A549 (cell line): ENCODE results near the gene MYH11. TPM values are rescaled to one million over a fixed set of nuclear protein-coding genes. Genes with fewer than 3 reads are reported as not detected.

Experiments used
- ATAC-seq, 2 experiments: fragments of 200-7000 bp in 1 of 2; fragments of >200 bp in 1 of 2; cut with Nextera tagmentation in 1 of 2; cut with Tn5 transposase in 1 of 2; 3 replicates each; pipeline versions ENCODE4 v1.8.0 to v1.9.1; 2018 to 2020; ENCODE audit warnings: mild to moderate bottlenecking in 1 of 2, moderate library complexity in 1 of 2
- CTCF ChIA-PET: fragments of 300-600 bp; sonication (Branson Sonifier 250); formaldehyde crosslinking; extraction: SDS; loops from one replicate; lab custom pipeline; 2021; ENCODE audit warnings: antibody characterized with exemption, inconsistent platforms; lab: Yijun Ruan, JAX
- POLR2A ChIA-PET: fragments of 350-600 bp; formaldehyde crosslinking; extraction: SDS; loops from one replicate; lab custom pipeline; 2021; ENCODE audit warnings: antibody characterized with exemption, inconsistent platforms; lab: Yijun Ruan, JAX
- DNase-seq, 2 experiments: peaks; one replicate each; pipeline versions ENCODE4 v3.0.0 to v3.0.0-alpha.2; 2011 to 2016; ENCODE audit warnings: low read depth in 1 of 2, low spot score in 1 of 2
- FAIRE-seq: peaks from 2 replicates; lab custom pipeline; 2011; peaks lifted over from hg19 to GRCh38; lab: Jason Lieb, UNC
- H3K27ac ChIP-seq, 2 experiments: fragments of >200 bp; sonication (Bioruptor Twin); formaldehyde crosslinking; 3 replicates each; pipeline ENCODE4 v1.5.1; 2016 to 2017
- H3K4me1 ChIP-seq: fragments of >200 bp; sonication (Bioruptor Twin); formaldehyde crosslinking; 3 replicates; pipeline ENCODE4 v1.6.1; 2016
- H3K4me2 ChIP-seq: fragments of >200 bp; sonication (Bioruptor Twin); formaldehyde crosslinking; 3 replicates; pipeline ENCODE4 v1.6.1; 2016
- H3K4me3 ChIP-seq: fragments of >200 bp; sonication (Bioruptor Twin); formaldehyde crosslinking; 3 replicates; pipeline ENCODE4 v1.5.1; 2016
- H3K9me3 ChIP-seq: fragments of >200 bp; sonication (Bioruptor Twin); formaldehyde crosslinking; 3 replicates; pipeline ENCODE4 v1.6.1; 2016
- BCL3 ChIP-seq: fragments of >200 bp; sonication (Bioruptor Twin); formaldehyde crosslinking; IDR thresholded peaks from 3 replicates; pipeline ENCODE4 v1.6.1; 2016
- CBX2 ChIP-seq: fragments of 200-600 bp; sonication (generic); IDR thresholded peaks from 2 replicates; pipeline ENCODE4 v1.6.1; 2016; ENCODE audit warnings: low read depth, mild to moderate bottlenecking, borderline replicate concordance
- FOSL2 ChIP-seq, 2 experiments: fragments of 450-650 bp in 1 of 2; fragments of >200 bp in 1 of 2; sonication (Bioruptor Twin) in 1 of 2; formaldehyde crosslinking; IDR thresholded peaks; 2 replicates each; pipeline versions ENCODE4 v1.5.0 to v1.6.1; 2016 to 2020; ENCODE audit warnings: mild to moderate bottlenecking in 1 of 2, moderate library complexity in 1 of 2
- FOXS1 ChIP-seq: fragments of 250-450 bp; sonication (Bioruptor Pico); IDR thresholded peaks from 2 replicates; pipeline ENCODE4 v1.5.0; 2020; ENCODE audit warnings: mild to moderate bottlenecking, moderate library complexity
- HEYL ChIP-seq: fragments of 250-450 bp; sonication (Bioruptor Pico); IDR thresholded peaks from 2 replicates; pipeline ENCODE4 v1.8.0; 2021; ENCODE audit warnings: mild to moderate bottlenecking, moderate library complexity
- HMGXB4 ChIP-seq: fragments of 250-450 bp; sonication (Bioruptor Pico); IDR thresholded peaks from 2 replicates; pipeline ENCODE4 v1.5.0; 2021; ENCODE audit warnings: mild to moderate bottlenecking, moderate library complexity, borderline replicate concordance
- HOXA7 ChIP-seq: fragments of 250-450 bp; sonication (Bioruptor Pico); IDR thresholded peaks from 2 replicates; pipeline ENCODE4 v1.5.0; 2020; ENCODE audit warnings: mild to moderate bottlenecking, moderate library complexity
- HOXB13 ChIP-seq: fragments of 250-450 bp; sonication (Bioruptor Pico); IDR thresholded peaks from 2 replicates; pipeline ENCODE4 v1.5.0; 2020; ENCODE audit warnings: low read depth, mild to moderate bottlenecking, moderate library complexity
- HOXB5 ChIP-seq: fragments of 250-450 bp; sonication (Bioruptor Pico); IDR thresholded peaks from 2 replicates; pipeline ENCODE4 v1.5.0; 2020; ENCODE audit warnings: mild to moderate bottlenecking, moderate library complexity
- JUNB ChIP-seq: fragments of >200 bp; sonication (Bioruptor Twin); formaldehyde crosslinking; IDR thresholded peaks from 2 replicates; pipeline ENCODE4 v1.6.1; 2016
- MAFK ChIP-seq: fragments of 450-650 bp; IDR thresholded peaks from 2 replicates; pipeline ENCODE4 v1.6.1; 2014; ENCODE audit not compliant: partially characterized antibody
- MYC ChIP-seq: IDR thresholded peaks from 2 replicates; pipeline ENCODE4 v1.6.1; 2012; ENCODE audit warnings: mild to moderate bottlenecking, inconsistent platforms, low read length, improper control_type of control experiment, borderline replicate concordance
- NFE2L2 ChIP-seq: fragments of 150-350 bp; conservative IDR thresholded peaks from 2 replicates; pipeline ENCODE4 v1.6.1; 2014; ENCODE audit warnings: low read length
- NR3C1 ChIP-seq: fragments of >200 bp; sonication (Bioruptor Twin); formaldehyde crosslinking; IDR thresholded peaks from 3 replicates; pipeline ENCODE4 v1.6.1; 2017
- PHF8 ChIP-seq: fragments of 200-600 bp; sonication (generic); IDR thresholded peaks from 2 replicates; pipeline ENCODE4 v1.6.1; 2016; ENCODE audit warnings: low read depth, mild to moderate bottlenecking, antibody characterized with exemption, moderate library complexity, borderline replicate concordance
- POLR2AphosphoS2 ChIP-seq: conservative IDR thresholded peaks from 2 replicates; pipeline ENCODE4 v1.6.1; 2012; ENCODE audit warnings: low read length, improper control_type of control experiment, inconsistent platforms
- RCOR1 ChIP-seq: fragments of 150-350 bp; IDR thresholded peaks from 2 replicates; pipeline ENCODE4 v1.6.1; 2014; ENCODE audit warnings: antibody characterized with exemption, low read length, low read depth
- TFCP2L1 ChIP-seq: fragments of 250-450 bp; sonication (Bioruptor Pico); IDR thresholded peaks from 2 replicates; pipeline ENCODE4 v1.5.0; 2021; ENCODE audit warnings: mild to moderate bottlenecking
- TP53 ChIP-seq: fragments of 250-450 bp; sonication (Bioruptor Pico); IDR thresholded peaks from 2 replicates; pipeline ENCODE4 v1.5.0; 2021; ENCODE audit warnings: mild to moderate bottlenecking, moderate library complexity
- USF2 ChIP-seq: fragments of 450-650 bp; IDR thresholded peaks from 2 replicates; pipeline ENCODE4 v1.6.1; 2014; ENCODE audit warnings: antibody characterized with exemption
- ZC3H11A ChIP-seq: fragments of 450-650 bp; IDR thresholded peaks from 2 replicates; pipeline ENCODE4 v1.6.1; 2014; ENCODE audit warnings: antibody characterized with exemption, mild to moderate bottlenecking
- ZFP36 ChIP-seq: fragments of 450-650 bp; IDR thresholded peaks from 2 replicates; pipeline ENCODE4 v1.6.1; 2014; ENCODE audit warnings: borderline replicate concordance; ENCODE audit not compliant: partially characterized antibody
- ZSCAN20 ChIP-seq: fragments of 250-450 bp; sonication (Bioruptor Pico); IDR thresholded peaks from 2 replicates; pipeline ENCODE4 v1.8.0; 2022; ENCODE audit warnings: mild to moderate bottlenecking, moderate library complexity
- WGBS: methylation state at CpG from one replicate; pipeline ENCODE4 v1.1.6; 2017; ENCODE audit errors: missing lambda C conversion rate; 5-methylcytosine and 5-hydroxymethylcytosine counted together
- polyA plus RNA-seq, 4 experiments: library from polyadenylated mRNA; depleted of rRNA in 3 of 4; stranded (reverse); fragments of >200 nt; fragmentation: RNase III in 1 of 4; extraction: RNeasy Plus Mini Kit Qiagen cat#74134 plus additional on column Dnase treatment in 1 of 4; gene quantifications; 2 replicates in 3 of 4; 3 replicates in 1 of 4; pipeline ENCODE4 v1.2.3, GENCODE V29; 2011 to 2017
- TF ChIP-seq, protein P1 (sequence below): fragments of 150-350 bp; IDR thresholded peaks from 2 replicates; pipeline ENCODE4 v1.6.1; 2014; ENCODE audit warnings: low read depth, mild to moderate bottlenecking, low read length
- TF ChIP-seq, protein P2 (sequence below): IDR thresholded peaks from 2 replicates; pipeline ENCODE4 v1.6.1; 2012; ENCODE audit warnings: low read depth, borderline replicate concordance
- TF ChIP-seq, protein P3 (sequence below): fragments of >200 bp; sonication (Bioruptor Twin); formaldehyde crosslinking; IDR thresholded peaks from 2 replicates; pipeline ENCODE4 v1.6.1; 2016
- TF ChIP-seq, protein P4 (sequence below): fragments of 250-450 bp; sonication (Bioruptor Pico); IDR thresholded peaks from 2 replicates; pipeline ENCODE4 v1.5.0; 2020; ENCODE audit warnings: low read depth, mild to moderate bottlenecking, moderate library complexity

The MYH11 gene
- polyA plus RNA-seq, 2 of the 4 experiments (the other 2 are of a cell fraction): 0.03 to 0.09 TPM

- Histone ChIP-seq H3K4me1 (peaks cover 55% of the 10 kb centered on the region), H3K27ac (peak overlapping the region; percentile 90 to 98), H3K9me3 (no peaks in the 10 kb centered on the region), H3K4me2 (peak overlapping the region; percentile 93), H3K4me3 (peak overlapping the region; percentile 86; the same call in 1 of the 3 replicates)
- FAIRE-seq (no peak), DNase-seq (no peak), ATAC-seq (no peak)
- 28% methylated on average over 1 of the region's 1 CpG for WGBS
- ChIA-PET CTCF (interaction anchor here (0.6 to 4.6 kb wide), 3 partner anchors 11 to 308 kb away, joined by 3 to 28 read pairs (median 3); no protein-coding TSS in a partner anchor), POLR2A (interaction anchor here (0.5 to 1.0 kb wide), 2 partner anchors 11 to 79 kb away, joined by 3 read pairs; no protein-coding TSS in a partner anchor)
- no peak for TF ChIP-seq POLR2AphosphoS2
- TF ChIP-seq MYC: no peak
- TF ChIP-seq TFCP2L1 (CRISPR knock-in tag): no peak
- TF ChIP-seq, protein P1, sequence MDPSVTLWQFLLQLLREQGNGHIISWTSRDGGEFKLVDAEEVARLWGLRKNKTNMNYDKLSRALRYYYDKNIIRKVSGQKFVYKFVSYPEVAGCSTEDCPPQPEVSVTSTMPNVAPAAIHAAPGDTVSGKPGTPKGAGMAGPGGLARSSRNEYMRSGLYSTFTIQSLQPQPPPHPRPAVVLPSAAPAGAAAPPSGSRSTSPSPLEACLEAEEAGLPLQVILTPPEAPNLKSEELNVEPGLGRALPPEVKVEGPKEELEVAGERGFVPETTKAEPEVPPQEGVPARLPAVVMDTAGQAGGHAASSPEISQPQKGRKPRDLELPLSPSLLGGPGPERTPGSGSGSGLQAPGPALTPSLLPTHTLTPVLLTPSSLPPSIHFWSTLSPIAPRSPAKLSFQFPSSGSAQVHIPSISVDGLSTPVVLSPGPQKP: no peak
- TF ChIP-seq ZFP36: no peak
- no peak for TF ChIP-seq PHF8
- TF ChIP-seq, protein P2, sequence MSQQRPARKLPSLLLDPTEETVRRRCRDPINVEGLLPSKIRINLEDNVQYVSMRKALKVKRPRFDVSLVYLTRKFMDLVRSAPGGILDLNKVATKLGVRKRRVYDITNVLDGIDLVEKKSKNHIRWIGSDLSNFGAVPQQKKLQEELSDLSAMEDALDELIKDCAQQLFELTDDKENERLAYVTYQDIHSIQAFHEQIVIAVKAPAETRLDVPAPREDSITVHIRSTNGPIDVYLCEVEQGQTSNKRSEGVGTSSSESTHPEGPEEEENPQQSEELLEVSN: no peak
- TF ChIP-seq, protein P3, sequence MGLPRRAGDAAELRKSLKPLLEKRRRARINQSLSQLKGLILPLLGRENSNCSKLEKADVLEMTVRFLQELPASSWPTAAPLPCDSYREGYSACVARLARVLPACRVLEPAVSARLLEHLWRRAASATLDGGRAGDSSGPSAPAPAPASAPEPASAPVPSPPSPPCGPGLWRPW: no peak
Measured at GRCh38 chr16:15886078-15886477, 29.2 kb upstream of the MYH11 start.

DNA sequence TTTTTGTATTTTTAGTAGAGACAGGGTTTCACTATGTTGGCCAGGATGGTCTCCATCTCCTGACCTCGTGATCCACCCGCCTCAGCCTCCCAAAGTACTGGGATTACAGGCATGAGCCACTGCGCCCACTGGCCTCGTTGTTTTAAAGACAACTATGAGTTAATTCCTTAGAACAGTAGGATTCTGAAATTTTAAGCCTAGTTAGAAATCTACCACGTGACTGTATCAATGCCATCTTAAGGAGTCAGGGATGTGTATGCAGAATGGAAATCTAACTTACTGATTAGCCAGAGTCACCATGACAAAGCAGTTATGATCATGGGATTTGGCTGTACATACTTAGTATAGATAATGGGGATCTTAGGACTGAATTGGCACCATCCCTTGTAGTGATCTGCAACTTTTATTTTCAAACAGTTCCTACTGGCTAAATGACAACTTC lies 28.8 kb upstream of the MYH11 start:
- H3K4me2 ChIP-seq: peak overlapping the region; percentile 93
- POLR2A ChIA-PET: interaction anchor here (0.5 kb wide), 1 partner anchor 79 kb away, joined by 3 read pairs; no protein-coding TSS in a partner anchor
- H3K4me1 ChIP-seq: peaks cover 60% of the 10 kb centered on the region
- WGBS: 86% methylated on average over 5 of the region's 5 CpGs
- DNase-seq (peak in 1 of 2 experiments; percentile 70), FAIRE-seq (no peak), ATAC-seq (no peak)
- no peaks in the 10 kb centered on the region for H3K9me3 ChIP-seq
- peak overlapping the region; percentile 86; the same call in 1 of the 3 replicates for H3K4me3 ChIP-seq
- CTCF ChIA-PET: interaction anchor here (0.6 to 4.6 kb wide), 2 partner anchors 10 to 58 kb away, joined by 3 to 28 read pairs; no protein-coding TSS in a partner anchor
- H3K27ac ChIP-seq: peak overlapping the region; percentile 90 to 98
- TF ChIP-seq NFE2L2: peak; percentile 91
- 0 out of 2 replicates have a peak, but pooled peaks have one; percentile 59 for TF ChIP-seq TP53
- no peak for TF ChIP-seq HMGXB4 (CRISPR knock-in tag)
- peak; percentile 90 for TF ChIP-seq MAFK
- peak; percentile 62; the same call in 1 of the 2 replicates for TF ChIP-seq HOXA7 (CRISPR knock-in tag)
- no peak for TF ChIP-seq NR3C1
- no peak for TF ChIP-seq CBX2
- no peak for TF ChIP-seq RCOR1
- no peak for TF ChIP-seq BCL3
- TF ChIP-seq, protein P4, sequence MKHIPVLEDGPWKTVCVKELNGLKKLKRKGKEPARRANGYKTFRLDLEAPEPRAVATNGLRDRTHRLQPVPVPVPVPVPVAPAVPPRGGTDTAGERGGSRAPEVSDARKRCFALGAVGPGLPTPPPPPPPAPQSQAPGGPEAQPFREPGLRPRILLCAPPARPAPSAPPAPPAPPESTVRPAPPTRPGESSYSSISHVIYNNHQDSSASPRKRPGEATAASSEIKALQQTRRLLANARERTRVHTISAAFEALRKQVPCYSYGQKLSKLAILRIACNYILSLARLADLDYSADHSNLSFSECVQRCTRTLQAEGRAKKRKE (CRISPR knock-in tag): 0 out of 2 replicates have a peak, but pooled peaks have one; percentile 6
- TF ChIP-seq JUNB: no peak
- TF ChIP-seq HOXB13: peak; percentile 69; the same call in 1 of the 2 replicates
- TF ChIP-seq ZSCAN20 (CRISPR knock-in tag): 0 out of 2 replicates have a peak, but pooled peaks have one; percentile 69
- TF ChIP-seq HOXB5: peak; percentile 84; the same call in 1 of the 2 replicates
- TF ChIP-seq HEYL (CRISPR knock-in tag): peak; percentile 75; the same call in 1 of the 2 replicates
- TF ChIP-seq USF2: peak; percentile 49
- TF ChIP-seq, protein P1: no peak
- no peak for TF ChIP-seq FOSL2 (IDR thresholded peaks at IDR 0.05)
- 0 out of 2 replicates have a peak, but pooled peaks have one; percentile 18 for TF ChIP-seq FOSL2 (CRISPR knock-in tag; IDR thresholded peaks at IDR 0.05)
- no peak for TF ChIP-seq ZC3H11A
- 0 out of 2 replicates have a peak, but pooled peaks have one; percentile 51 for TF ChIP-seq FOXS1
